ENCODE data around the gene SFRP5.

Gene SFRP5

DNA sequence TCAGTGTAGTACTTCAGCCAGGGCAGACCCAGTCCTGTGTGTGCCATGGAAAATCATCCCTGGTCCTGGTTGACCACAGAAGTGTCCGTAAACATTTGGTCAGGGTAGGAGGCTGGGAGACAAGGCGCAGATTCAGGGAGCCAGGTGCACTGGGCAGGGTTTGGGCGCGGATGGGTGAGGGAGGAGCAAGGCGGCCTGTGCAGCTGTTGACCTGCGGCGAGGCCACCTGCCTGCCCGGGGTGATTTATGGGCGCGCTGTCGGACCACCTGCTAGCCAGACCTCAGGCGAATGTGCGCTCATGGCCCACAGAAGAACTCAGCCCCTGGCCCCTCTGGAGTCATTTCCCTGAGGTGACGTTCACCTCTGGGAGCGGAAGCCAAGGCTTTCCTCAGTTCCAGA, 6.6 kb downstream of the SFRP5 start:
- no peak overlapping the region for H3K4me3 ChIP-seq (replicated peaks; ENCODE audit: low read depth, low read length)
- no peak for DNase-seq (ENCODE audit: extremely low read depth, low read depth)
- TF ChIP-seq, protein P1, sequence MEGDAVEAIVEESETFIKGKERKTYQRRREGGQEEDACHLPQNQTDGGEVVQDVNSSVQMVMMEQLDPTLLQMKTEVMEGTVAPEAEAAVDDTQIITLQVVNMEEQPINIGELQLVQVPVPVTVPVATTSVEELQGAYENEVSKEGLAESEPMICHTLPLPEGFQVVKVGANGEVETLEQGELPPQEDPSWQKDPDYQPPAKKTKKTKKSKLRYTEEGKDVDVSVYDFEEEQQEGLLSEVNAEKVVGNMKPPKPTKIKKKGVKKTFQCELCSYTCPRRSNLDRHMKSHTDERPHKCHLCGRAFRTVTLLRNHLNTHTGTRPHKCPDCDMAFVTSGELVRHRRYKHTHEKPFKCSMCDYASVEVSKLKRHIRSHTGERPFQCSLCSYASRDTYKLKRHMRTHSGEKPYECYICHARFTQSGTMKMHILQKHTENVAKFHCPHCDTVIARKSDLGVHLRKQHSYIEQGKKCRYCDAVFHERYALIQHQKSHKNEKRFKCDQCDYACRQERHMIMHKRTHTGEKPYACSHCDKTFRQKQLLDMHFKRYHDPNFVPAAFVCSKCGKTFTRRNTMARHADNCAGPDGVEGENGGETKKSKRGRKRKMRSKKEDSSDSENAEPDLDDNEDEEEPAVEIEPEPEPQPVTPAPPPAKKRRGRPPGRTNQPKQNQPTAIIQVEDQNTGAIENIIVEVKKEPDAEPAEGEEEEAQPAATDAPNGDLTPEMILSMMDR (IDR thresholded peaks at IDR 0.05; ENCODE audit: low read depth, low read length, missing control alignments), result no peak

DNA sequence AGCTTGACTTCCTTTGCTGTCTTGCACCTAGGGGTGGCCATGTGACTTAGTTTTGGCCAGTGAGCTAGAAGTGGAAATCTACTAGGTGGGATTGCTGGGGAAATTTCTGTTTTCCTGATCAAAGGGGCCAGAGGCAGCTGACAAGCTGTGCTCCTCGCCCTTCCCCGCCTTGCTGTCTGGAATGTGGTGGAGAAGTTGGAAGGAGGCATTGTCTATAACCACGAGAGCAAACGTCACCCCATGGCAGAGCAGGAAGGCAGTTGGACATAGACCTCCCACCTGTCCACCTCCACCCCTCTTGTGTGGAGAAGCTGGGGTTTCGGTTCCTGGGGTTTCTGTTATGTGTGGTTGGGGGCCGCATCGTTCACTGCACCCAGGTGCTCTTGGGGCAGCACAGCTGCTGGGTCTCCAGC, 7.3 kb downstream of the SFRP5 start:
- TF ChIP-seq, protein P1 (IDR thresholded peaks at IDR 0.05; ENCODE audit: low read depth, low read length, missing control alignments), result no peak
- no peak overlapping the region for H3K4me3 ChIP-seq (replicated peaks; ENCODE audit: low read depth, low read length)
- no peak for DNase-seq (ENCODE audit: extremely low read depth, low read depth)

DNA sequence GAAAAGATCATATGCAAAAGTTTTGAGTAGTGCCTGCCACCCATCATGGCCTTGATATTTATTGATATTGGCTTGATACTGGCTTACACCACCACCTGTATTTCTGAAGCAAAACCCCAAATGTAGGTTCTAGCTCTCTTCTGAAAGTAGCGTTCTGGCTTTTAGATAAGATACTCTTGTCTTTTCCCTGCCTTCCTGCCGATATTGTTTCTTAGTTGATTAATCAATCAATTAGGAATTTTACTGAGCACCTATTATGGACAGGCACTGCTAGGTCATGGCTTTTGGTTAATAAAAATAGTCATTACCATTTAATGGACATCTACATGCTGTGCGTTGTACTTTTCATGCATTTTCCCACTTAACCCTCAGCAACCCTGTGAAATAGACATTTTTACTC, 7.9 kb downstream of the SFRP5 start:
- no peak for DNase-seq (ENCODE audit: extremely low read depth, low read depth)
- no peak overlapping the region for H3K4me3 ChIP-seq (replicated peaks; ENCODE audit: low read depth, low read length)
- TF ChIP-seq, protein P1 (IDR thresholded peaks at IDR 0.05; ENCODE audit: low read depth, low read length, missing control alignments), result no peak

DNA sequence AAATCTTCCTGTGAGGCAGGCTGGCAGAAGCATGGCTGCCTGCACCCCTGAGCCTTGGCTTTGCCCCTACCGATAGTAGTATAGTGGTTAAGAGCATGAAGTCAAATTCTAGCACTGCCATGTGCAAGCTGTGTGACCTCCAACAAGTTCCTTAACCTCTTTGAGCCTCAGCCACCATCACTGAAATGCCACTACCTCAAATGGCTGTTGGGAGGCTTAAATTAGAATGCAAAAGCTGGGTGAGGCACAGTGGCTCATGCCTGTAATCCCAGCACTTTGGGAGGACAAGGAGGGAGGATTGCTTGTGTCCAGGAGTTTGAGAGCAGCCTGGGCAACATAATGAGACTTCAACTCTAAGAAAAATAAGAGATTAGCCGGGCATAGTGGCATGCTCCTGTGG, 8.4 kb downstream of the SFRP5 start:
- DNase-seq (ENCODE audit: extremely low read depth, low read depth), result no peak
- TF ChIP-seq, protein P1 (IDR thresholded peaks at IDR 0.05; ENCODE audit: low read depth, low read length, missing control alignments), result no peak
- H3K4me3 ChIP-seq (replicated peaks; ENCODE audit: low read depth, low read length), result no peak overlapping the region

DNA sequence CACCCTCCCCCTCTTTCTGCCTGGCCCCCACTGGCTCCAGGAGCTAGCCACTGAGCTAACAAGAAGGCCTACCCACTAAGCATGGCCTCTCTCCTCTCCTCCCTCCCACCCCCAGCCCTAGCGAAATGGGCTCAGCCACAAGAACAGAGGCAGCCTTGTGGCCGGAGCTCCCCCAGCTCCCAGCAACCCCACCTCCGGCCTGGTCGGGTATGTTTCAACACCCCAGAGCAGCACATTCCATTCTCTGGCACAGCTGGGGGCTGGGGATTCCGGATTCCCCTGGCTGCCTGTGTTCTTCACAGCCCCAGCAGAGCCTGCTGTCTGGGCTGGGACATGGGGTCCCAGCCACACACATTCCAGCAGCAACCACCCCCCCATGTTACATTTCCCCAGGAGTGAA, 9.0 kb downstream of the SFRP5 start:
- TF ChIP-seq, protein P1 (IDR thresholded peaks at IDR 0.05; ENCODE audit: low read depth, low read length, missing control alignments), result no peak
- no peak for DNase-seq (ENCODE audit: extremely low read depth, low read depth)

DNA sequence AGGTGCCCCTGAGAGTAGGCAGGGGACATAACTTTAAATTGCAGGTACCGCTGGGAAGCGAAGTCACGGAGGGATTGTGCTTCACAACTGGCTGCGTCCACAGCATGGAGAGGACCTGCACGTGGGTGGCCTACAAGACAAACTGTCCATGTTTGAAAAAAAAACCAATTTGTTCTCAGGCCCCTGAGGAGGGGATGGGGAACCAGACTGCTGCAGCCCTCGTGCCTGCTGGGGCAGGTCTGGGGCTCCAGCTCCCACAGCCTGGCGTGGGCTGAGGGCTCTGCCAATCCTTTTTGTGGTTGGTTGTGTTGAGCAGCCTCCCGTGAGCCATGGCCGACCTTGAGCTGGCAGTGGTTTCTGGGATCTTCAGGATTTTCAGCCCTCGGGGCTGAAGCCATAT, 9.7 kb downstream of the SFRP5 start:
- no peak for DNase-seq (ENCODE audit: extremely low read depth, low read depth)
- TF ChIP-seq, protein P1 (IDR thresholded peaks at IDR 0.05; ENCODE audit: low read depth, low read length, missing control alignments), result no peak
- no peak overlapping the region for H3K4me3 ChIP-seq (replicated peaks; ENCODE audit: low read depth, low read length)

More for the DNA sequence above, 9.0 kb downstream of the SFRP5 start:
- H3K4me3 ChIP-seq (replicated peaks; ENCODE audit: low read depth, low read length), result no peak overlapping the region

DNA sequence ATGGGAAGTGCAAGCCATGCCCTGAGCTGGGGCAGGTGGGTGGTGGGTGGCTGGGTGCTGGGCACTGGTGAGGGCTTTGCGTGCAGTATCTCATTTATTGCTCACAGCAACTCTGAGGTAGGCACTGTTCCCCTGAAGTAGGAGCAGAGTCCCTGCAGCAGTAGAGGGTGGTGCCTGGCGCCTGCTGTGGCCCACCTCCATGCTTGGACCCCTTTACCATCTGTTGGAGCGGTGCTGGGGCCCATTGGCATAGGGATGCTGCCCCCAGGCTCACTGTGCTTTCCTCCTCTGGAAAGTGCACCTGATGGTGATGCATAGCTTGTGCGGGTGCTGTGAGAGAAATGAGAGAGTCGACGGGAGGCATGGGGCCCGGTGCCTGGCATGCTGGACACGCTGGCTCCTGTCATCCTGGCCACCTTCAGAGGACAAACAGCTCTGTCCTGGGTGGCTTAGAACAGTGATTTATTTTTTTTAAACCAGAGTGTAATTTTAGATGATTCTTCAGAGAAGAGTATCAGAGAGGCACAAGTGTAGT, 10.4 kb downstream of the SFRP5 start:
- TF ChIP-seq, protein P1 (IDR thresholded peaks at IDR 0.05; ENCODE audit: low read depth, low read length, missing control alignments), result no peak
- DNase-seq (ENCODE audit: extremely low read depth, low read depth), result no peak
- no peak overlapping the region for H3K4me3 ChIP-seq (replicated peaks; ENCODE audit: low read depth, low read length)
